Left hindlimb (tissue), 1 donor: Measurements from ENCODE around the gene EGLN1.
"Not testable (repeated sequence)": the region's sequence is repeated elsewhere in the genome, so short reads cannot be mapped to it uniquely, and the experiment has no call there.

Experiments
- DNase-seq: peaks from one replicate; pipeline ENCODE4 v3.0.0-alpha.2; 2018

EGLN1 gene

GRCh38 chr1:231357187-231357772 lies 64.8 kb downstream of the EGLN1 start:
- no peak for DNase-seq

GRCh38 chr1:231355171-231355570 lies 66.9 kb downstream of the EGLN1 start:
- no peak for DNase-seq

- no peak for DNase-seq
Measured at GRCh38 chr1:231354330-231355020, 67.6 kb downstream of the EGLN1 start.

- DNase-seq = no peak
Measured at GRCh38 chr1:231353086-231353485, 69.0 kb downstream of the EGLN1 start.

- no peak for DNase-seq
Measured at GRCh38 chr1:231351816-231352215, 70.3 kb downstream of the EGLN1 start.

- not testable (repeated sequence) for DNase-seq
Measured at GRCh38 chr1:231348856-231349255, 73.2 kb downstream of the EGLN1 start.

- DNase-seq = no peak
Measured at GRCh38 chr1:231348442-231348841, 73.6 kb downstream of the EGLN1 start.

- no peak for DNase-seq
Measured at GRCh38 chr1:231347961-231348360, 74.1 kb downstream of the EGLN1 start.

- DNase-seq = no peak
Measured at GRCh38 chr1:231340328-231341013, 81.6 kb downstream of the EGLN1 start.

- DNase-seq = no peak
Measured at GRCh38 chr1:231338270-231339128, 83.6 kb downstream of the EGLN1 start, which contains the start of gene SPRTN. Gene SPRTN (plus strand): TSS chr1:231338293. CDS start chr1:231338384, 91 bp downstream.

- DNase-seq = peak; percentile 98
Measured at GRCh38 chr1:231337472-231338269, 84.4 kb downstream of the EGLN1 start, which contains the start of gene EXOC8. Gene EXOC8 (minus strand): TSS chr1:231337852. CDS start chr1:231337745, 107 bp downstream.

- no peak for DNase-seq
Measured at GRCh38 chr1:231337043-231337471, 85.0 kb downstream of the EGLN1 start.

- no peak for DNase-seq
Measured at GRCh38 chr1:231335663-231336602, 86.2 kb downstream of the EGLN1 start.

- no peak for DNase-seq
Measured at GRCh38 chr1:231334952-231335351, 87.1 kb downstream of the EGLN1 start.

- no peak for DNase-seq
Measured at GRCh38 chr1:231334079-231334666, 87.9 kb downstream of the EGLN1 start.

- DNase-seq = no peak
Measured at GRCh38 chr1:231332761-231333160, 89.3 kb downstream of the EGLN1 start.

GRCh38 chr1:231329483-231329882 lies 92.6 kb downstream of the EGLN1 start:
- no peak for DNase-seq

- DNase-seq = no peak
Measured at GRCh38 chr1:231327617-231328016, 94.5 kb downstream of the EGLN1 start.

GRCh38 chr1:231326248-231326647 lies 95.8 kb downstream of the EGLN1 start:
- DNase-seq = no peak

GRCh38 chr1:231324660-231325059 lies 97.4 kb downstream of the EGLN1 start:
- no peak for DNase-seq
